Body of pancreas (tissue), 4 donors: ENCODE results near the gene CCDC39.

Source experiments
- POLR2A ChIP-seq, 3 donors: fragments of 450-650 bp; IDR thresholded peaks; one replicate each; pipeline ENCODE4 v1.6.1; 2016; ENCODE audit warnings: antibody characterized with exemption in 3 of 3, mild to moderate bottlenecking in 2 of 3
- TF ChIP-seq, protein P1 (sequence below), 7 experiments: fragments of 450-650 bp in 4 of 7; fragments of 200-600 bp in 3 of 7; sonication (generic) in 3 of 7; IDR thresholded peaks; one replicate each; pipeline ENCODE4 v1.5.1; 2016 to 2019; ENCODE audit warnings: antibody characterized with exemption in 7 of 7

DNA sequence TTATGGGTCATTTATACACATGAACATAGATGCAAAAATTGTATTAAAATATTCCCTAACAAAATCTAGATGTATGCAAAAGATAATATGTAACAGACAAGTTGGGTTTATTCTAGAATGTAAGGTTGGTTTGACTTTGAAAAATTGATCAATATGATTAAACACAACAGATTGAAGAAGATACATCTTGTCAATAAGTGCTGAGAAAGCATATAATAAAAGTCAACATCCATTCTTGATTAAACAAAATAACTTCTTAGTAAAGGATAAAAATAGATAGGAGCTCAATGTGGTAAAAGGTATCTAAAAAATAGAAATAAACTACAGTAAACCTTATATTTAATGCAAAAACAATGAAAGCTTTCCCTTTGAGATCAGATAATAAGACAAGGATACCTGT is 38.3 kb downstream of the CCDC39 start:
- TF ChIP-seq, protein P1, sequence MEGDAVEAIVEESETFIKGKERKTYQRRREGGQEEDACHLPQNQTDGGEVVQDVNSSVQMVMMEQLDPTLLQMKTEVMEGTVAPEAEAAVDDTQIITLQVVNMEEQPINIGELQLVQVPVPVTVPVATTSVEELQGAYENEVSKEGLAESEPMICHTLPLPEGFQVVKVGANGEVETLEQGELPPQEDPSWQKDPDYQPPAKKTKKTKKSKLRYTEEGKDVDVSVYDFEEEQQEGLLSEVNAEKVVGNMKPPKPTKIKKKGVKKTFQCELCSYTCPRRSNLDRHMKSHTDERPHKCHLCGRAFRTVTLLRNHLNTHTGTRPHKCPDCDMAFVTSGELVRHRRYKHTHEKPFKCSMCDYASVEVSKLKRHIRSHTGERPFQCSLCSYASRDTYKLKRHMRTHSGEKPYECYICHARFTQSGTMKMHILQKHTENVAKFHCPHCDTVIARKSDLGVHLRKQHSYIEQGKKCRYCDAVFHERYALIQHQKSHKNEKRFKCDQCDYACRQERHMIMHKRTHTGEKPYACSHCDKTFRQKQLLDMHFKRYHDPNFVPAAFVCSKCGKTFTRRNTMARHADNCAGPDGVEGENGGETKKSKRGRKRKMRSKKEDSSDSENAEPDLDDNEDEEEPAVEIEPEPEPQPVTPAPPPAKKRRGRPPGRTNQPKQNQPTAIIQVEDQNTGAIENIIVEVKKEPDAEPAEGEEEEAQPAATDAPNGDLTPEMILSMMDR (IDR thresholded peaks at IDR 0.05): no peak
- TF ChIP-seq POLR2A (IDR thresholded peaks at IDR 0.05): no peak
